ENCODE data around the gene CENPH.

- TF ChIP-seq TAF1 (IDR thresholded peaks at IDR 0.05; ENCODE audit: borderline replicate concordance, low read depth, low read length) (no peak), POLR2A (IDR thresholded peaks at IDR 0.05; ENCODE audit: low read depth, low read length) (no peak), POLR2AphosphoS5 (IDR thresholded peaks at IDR 0.05; ENCODE audit: low read depth, low read length) (no peak)
Measured at GRCh38 chr5:69238760-69239251, 49.4 kb downstream of the CENPH start.

Measured in GM12892 (cell line).